Fibroblast of lung (primary cell): ENCODE data around the gene KRT85. TPM values are rescaled to one million over a fixed set of nuclear protein-coding genes. Genes with fewer than 3 reads are reported as not detected.

Source experiments
- DNase-seq, 2 donors: peaks; one replicate each; pipeline versions ENCODE4 v3.0.0 to v3.0.0-alpha.2; 2010; ENCODE audit warnings: low read depth in 2 of 2
- H2AFZ ChIP-seq: 2 replicates; pipeline ENCODE4 v1.5.1; 2012; ENCODE audit warnings: low read length, control low read depth, inconsistent platforms
- H3K27ac ChIP-seq: 2 replicates; pipeline ENCODE4 v1.5.1; 2011; ENCODE audit warnings: low read length, control low read depth; ENCODE audit not compliant: insufficient read depth
- H3K27me3 ChIP-seq: 2 replicates; pipeline ENCODE4 v1.5.1; 2011; ENCODE audit warnings: mild to moderate bottlenecking, low read length; ENCODE audit not compliant: control insufficient read depth, insufficient read depth
- H3K36me3 ChIP-seq: 2 replicates; pipeline ENCODE4 v1.5.1; 2011; ENCODE audit warnings: low read length; ENCODE audit not compliant: control insufficient read depth, insufficient read depth
- H3K4me1 ChIP-seq: 2 replicates; pipeline ENCODE4 v1.5.1; 2011; ENCODE audit warnings: low read length; ENCODE audit not compliant: control insufficient read depth, insufficient read depth; ENCODE audit errors: extremely low read depth
- H3K4me2 ChIP-seq: 2 replicates; pipeline ENCODE4 v1.5.1; 2011; ENCODE audit warnings: low read length, control low read depth; ENCODE audit not compliant: insufficient read depth; ENCODE audit errors: extremely low read depth
- H3K4me3 ChIP-seq, 4 experiments: fragments of 200-600 bp in 1 of 4; sonication (generic) in 1 of 4; replicated peaks in 1 of 4; 2 replicates each; pipeline ENCODE4 v1.5.1; 2011 to 2016; ENCODE audit warnings: low read length in 4 of 4, low read depth in 3 of 4, mild to moderate bottlenecking in 3 of 4, control low read depth in 2 of 4, inconsistent platforms in 1 of 4, mixed read lengths in 1 of 4; ENCODE audit not compliant: insufficient read depth in 1 of 4; ENCODE audit errors: control extremely low read depth in 1 of 4
- H3K79me2 ChIP-seq: 2 replicates; pipeline ENCODE4 v1.5.1; 2012; ENCODE audit warnings: mild to moderate bottlenecking, low read length, inconsistent platforms; ENCODE audit not compliant: control insufficient read depth, insufficient read depth
- H3K9ac ChIP-seq: 2 replicates; pipeline ENCODE4 v1.5.1; 2011; ENCODE audit warnings: mild to moderate bottlenecking, low read length, control low read depth; ENCODE audit not compliant: insufficient read depth
- H3K9me3 ChIP-seq: 2 replicates; pipeline ENCODE4 v1.5.1; 2012; ENCODE audit warnings: low read depth, low read length; ENCODE audit not compliant: control insufficient read depth, insufficient read depth
- H4K20me1 ChIP-seq: 2 replicates; pipeline ENCODE4 v1.5.1; 2011; ENCODE audit warnings: low read length; ENCODE audit not compliant: control insufficient read depth, insufficient read depth; ENCODE audit errors: extremely low read depth
- CTCF ChIP-seq, 2 donors: IDR thresholded peaks in 1 of 2; conservative IDR thresholded peaks in 1 of 2; 1 replicate in 1 of 2; 2 replicates in 1 of 2; pipeline ENCODE4 v1.5.1; 2011 to 2012; ENCODE audit warnings: low read length in 2 of 2, control low read depth in 1 of 2, inconsistent platforms in 1 of 2, low read depth in 1 of 2, mild to moderate bottlenecking in 1 of 2
- EZH2 ChIP-seq: IDR thresholded peaks from 2 replicates; pipeline ENCODE4 v1.5.1; 2012; ENCODE audit warnings: low read length, control low read depth, mild to moderate bottlenecking; ENCODE audit errors: missing control alignments
- polyA plus RNA-seq, 2 donors: library from polyadenylated mRNA; depleted of rRNA in 1 of 2; stranded (reverse) in 1 of 2; unstranded in 1 of 2; fragments of >200 nt; gene quantifications; 2 replicates each; pipeline ENCODE4 v1.2.1, GENCODE V29; 2011 to 2012; ENCODE audit warnings: missing spikeins in 1 of 2
- total RNA-seq: library from RNA; depleted of rRNA; stranded (reverse); fragments of >200 nt; gene quantifications from 2 replicates; pipeline ENCODE4 v1.2.1, GENCODE V29; 2014

Gene KRT85
- total and polyA plus RNA-seq, 2 donors (not counting 1 experiment from before 2014, with no cell fraction given), result not detected

GRCh38 chr12:52354200-52354599, 13.1 kb downstream of the KRT85 start:
- H3K9ac ChIP-seq, result no peak overlapping the region
- TF ChIP-seq EZH2, result no peak
- TF ChIP-seq CTCF (conservative IDR thresholded peaks at IDR 0.05 in 1 of 2, IDR thresholded peaks at IDR 0.05 in 1 of 2; ENCODE audit: low read depth in 1 of 2, low read length in 2 of 2), result no peak
- no peak for DNase-seq

DNA sequence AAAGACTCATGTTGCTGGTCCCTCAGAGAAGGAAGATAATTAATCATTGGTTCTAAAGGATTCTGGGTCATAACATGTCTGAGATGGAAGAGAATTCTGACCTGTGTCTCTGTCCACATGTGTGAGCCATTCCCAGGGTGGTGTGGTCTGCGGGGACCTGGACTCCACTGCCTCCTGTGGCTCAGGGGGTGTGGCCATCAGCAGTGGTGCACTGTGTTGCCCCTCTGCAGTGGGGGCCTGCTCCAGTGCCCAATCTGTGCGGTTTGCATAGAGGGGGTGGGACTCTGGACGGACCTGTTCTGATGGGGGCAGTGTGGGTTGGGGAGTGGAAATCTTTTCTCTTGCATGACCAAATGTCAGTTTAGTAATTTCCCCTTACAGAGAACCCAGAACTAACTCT, 13.5 kb downstream of the KRT85 start:
- H4K20me1 ChIP-seq, result no peaks in the 10 kb centered on the region

More at GRCh38 chr12:52354200-52354599, 13.1 kb downstream of the KRT85 start:
- Histone ChIP-seq H3K4me1 (no peaks in the 10 kb centered on the region), H4K20me1 (no peaks in the 10 kb centered on the region), H3K36me3 (no peaks in the 10 kb centered on the region), H2AFZ (no peak overlapping the region), H3K4me2 (no peak overlapping the region), H3K27me3 (peaks cover 7% of the 10 kb centered on the region), H3K27ac (no peak overlapping the region), H3K9me3 (no peaks in the 10 kb centered on the region), H3K79me2 (no peaks in the 10 kb centered on the region), H3K4me3 (no peak overlapping the region)

GRCh38 chr12:52352951-52353350, 14.3 kb downstream of the KRT85 start:
- Histone ChIP-seq H3K4me1 (no peaks in the 10 kb centered on the region), H3K4me2 (no peak overlapping the region), H3K27me3 (peaks cover 9% of the 10 kb centered on the region), H3K4me3 (no peak overlapping the region), H3K36me3 (no peaks in the 10 kb centered on the region), H4K20me1 (no peaks in the 10 kb centered on the region), H3K9ac (no peak overlapping the region), H3K27ac (no peak overlapping the region), H3K9me3 (no peaks in the 10 kb centered on the region), H2AFZ (no peak overlapping the region), H3K79me2 (no peaks in the 10 kb centered on the region)
- DNase-seq, result no peak
- TF ChIP-seq EZH2 (no peak), CTCF (conservative IDR thresholded peaks at IDR 0.05 in 1 of 2, IDR thresholded peaks at IDR 0.05 in 1 of 2; ENCODE audit: low read depth in 1 of 2, low read length in 2 of 2) (no peak)

More for the DNA sequence above, 13.5 kb downstream of the KRT85 start:
- no peaks in the 10 kb centered on the region for H3K36me3 ChIP-seq
- TF ChIP-seq EZH2, result no peak
- no peak for TF ChIP-seq CTCF (conservative IDR thresholded peaks at IDR 0.05 in 1 of 2, IDR thresholded peaks at IDR 0.05 in 1 of 2; ENCODE audit: low read depth in 1 of 2, low read length in 2 of 2)
- DNase-seq, result no peak
- H3K9ac ChIP-seq, result no peak overlapping the region
- H3K27me3 ChIP-seq, result peaks cover 7% of the 10 kb centered on the region
- no peak overlapping the region for H3K27ac ChIP-seq
- H3K79me2 ChIP-seq, result no peaks in the 10 kb centered on the region
- H3K4me1 ChIP-seq, result no peaks in the 10 kb centered on the region
- no peaks in the 10 kb centered on the region for H3K9me3 ChIP-seq
- H3K4me2 ChIP-seq, result no peak overlapping the region
- H3K4me3 ChIP-seq, result no peak overlapping the region
- no peak overlapping the region for H2AFZ ChIP-seq
